K562 (cell line): ENCODE results near the gene USP7. TPM values are rescaled to one million over a fixed set of nuclear protein-coding genes. Genes with fewer than 3 reads are reported as not detected.

Experiments used
- ATAC-seq: fragments of 200-7000 bp; cut with Tn5 transposase; 3 replicates; pipeline ENCODE4 v1.9.1; 2020; ENCODE audit warnings: moderate library complexity
- BruUV-seq: library from RNA; stranded (reverse); fragments of 400-500 nt; replicated peaks from 2 replicates; lab custom pipeline; 2021; lab: Mats Ljungman, UMichigan
- CTCF ChIA-PET: fragments of 300-600 bp; formaldehyde crosslinking; extraction: SDS; loops from one replicate; lab custom pipeline; 2021; ENCODE audit warnings: low intra/inter-chr PET ratio; lab: Yijun Ruan, JAX
- POLR2A ChIA-PET: fragments of 300-600, 350-650 bp; sonication (Branson Sonifier 250); formaldehyde crosslinking; extraction: SDS; loops from one replicate; lab custom pipeline; 2021; ENCODE audit warnings: antibody characterized with exemption, inconsistent platforms; lab: Yijun Ruan, JAX
- DNase-seq, 4 experiments: peaks; one replicate each; pipeline versions ENCODE4 v3.0.0 to v3.0.0-alpha.2; 2011 to 2018; ENCODE audit warnings: low spot score in 3 of 4, mixed read lengths in 3 of 4; ENCODE audit errors: extremely low read depth in 1 of 4
- FAIRE-seq: peaks from 2 replicates; lab custom pipeline; 2011; peaks lifted over from hg19 to GRCh38; lab: Jason Lieb, UNC
- H2AFZ ChIP-seq: 2 replicates; pipeline ENCODE4 v1.6.0; 2011; ENCODE audit warnings: low read depth, low read length, control low read depth, inconsistent platforms
- H3K27ac ChIP-seq: fragments of 200-600 bp; 3 replicates; pipeline ENCODE4 v1.8.0; 2011; ENCODE audit warnings: low read depth, mild to moderate bottlenecking, control low read depth, inconsistent platforms, low read length, moderate library complexity, mixed read lengths; ENCODE audit errors: extremely low read depth
- H3K27me3 ChIP-seq, 2 experiments: fragments of 300-600 bp in 1 of 2; 2 replicates in 1 of 2; 3 replicates in 1 of 2; pipeline versions ENCODE4 v1.6.0 to v1.8.0; 2011; ENCODE audit warnings: inconsistent platforms in 2 of 2, low read length in 2 of 2, mild to moderate bottlenecking in 1 of 2, mixed read lengths in 1 of 2, moderate library complexity in 1 of 2; ENCODE audit not compliant: control insufficient read depth in 2 of 2, insufficient read depth in 2 of 2
- H3K36me3 ChIP-seq: fragments of 300-600 bp; 3 replicates; pipeline ENCODE4 v1.8.0; 2011; ENCODE audit warnings: mild to moderate bottlenecking, low read length, inconsistent platforms; ENCODE audit not compliant: control insufficient read depth, insufficient read depth
- H3K4me1 ChIP-seq, 2 experiments: fragments of 200-600 bp in 1 of 2; replicated peaks in 1 of 2; 2 replicates in 1 of 2; 3 replicates in 1 of 2; pipeline versions ENCODE4 v1.5.1 to v1.8.0; 2011; ENCODE audit warnings: inconsistent platforms in 2 of 2, low read length in 2 of 2, mild to moderate bottlenecking in 1 of 2, mixed read lengths in 1 of 2, moderate library complexity in 1 of 2; ENCODE audit not compliant: control insufficient read depth in 2 of 2, insufficient read depth in 2 of 2
- H3K4me2 ChIP-seq: 2 replicates; pipeline ENCODE4 v1.6.1; 2011; ENCODE audit warnings: low read length, control low read depth, inconsistent platforms, mixed read lengths; ENCODE audit not compliant: insufficient read depth
- H3K4me3 ChIP-seq: fragments of 200-600 bp; sonication (generic), shearing (Covaris generic); 2 replicates; pipeline ENCODE4 v1.5.1; 2016; ENCODE audit warnings: control low read depth, inconsistent platforms
- H3K79me2 ChIP-seq: fragments of 200-600 bp; 3 replicates; pipeline ENCODE4 v1.8.0; 2011; ENCODE audit warnings: low read length, inconsistent platforms; ENCODE audit not compliant: control insufficient read depth, insufficient read depth
- H3K9ac ChIP-seq, 2 experiments: 2 replicates each; pipeline versions ENCODE4 v1.6.0 to v1.6.1; 2011; ENCODE audit warnings: low read depth in 2 of 2, low read length in 2 of 2, control low read depth in 1 of 2, inconsistent platforms in 1 of 2, mild to moderate bottlenecking in 1 of 2, mixed read lengths in 1 of 2; ENCODE audit not compliant: insufficient read depth in 1 of 2
- H3K9me1 ChIP-seq: one replicate; pipeline ENCODE4 v1.6.0; 2011; ENCODE audit warnings: inconsistent platforms, mild to moderate bottlenecking, low read length, moderate library complexity; ENCODE audit not compliant: control insufficient read depth, insufficient read depth
- H3K9me3 ChIP-seq: replicated peaks from 2 replicates; pipeline ENCODE4 v1.5.1; 2011; ENCODE audit warnings: low read depth, low read length, inconsistent platforms; ENCODE audit not compliant: control insufficient read depth, insufficient read depth
- H4K20me1 ChIP-seq: replicated peaks from 2 replicates; pipeline ENCODE4 v1.6.1; 2011; ENCODE audit warnings: low read length, inconsistent platforms, mixed read lengths; ENCODE audit not compliant: control insufficient read depth, insufficient read depth
- HDAC2 ChIP-seq: fragments of 450-650 bp; IDR thresholded peaks from 2 replicates; pipeline ENCODE4 v1.6.1; 2016; ENCODE audit warnings: mild to moderate bottlenecking
- MAFG ChIP-seq: fragments of 450-650 bp; conservative IDR thresholded peaks from 2 replicates; pipeline ENCODE4 v1.6.1; 2016; ENCODE audit warnings: missing genetic modification characterization, missing compliant biosample characterization
- NFE2 ChIP-seq: IDR thresholded peaks from 2 replicates; pipeline ENCODE4 v1.6.1; 2014; ENCODE audit warnings: antibody characterized with exemption, low read depth
- POLR2A ChIP-seq: fragments of 450-650 bp; conservative IDR thresholded peaks from 2 replicates; pipeline ENCODE4 v1.6.1; 2016
- SMC3 ChIP-seq: conservative IDR thresholded peaks from 2 replicates; pipeline ENCODE4 v1.6.1; 2011; ENCODE audit warnings: low read depth, low read length, improper control_type of control experiment; ENCODE audit not compliant: insufficient read depth
- TAF1 ChIP-seq: IDR thresholded peaks from 2 replicates; pipeline ENCODE4 v1.6.1; 2011; ENCODE audit warnings: mild to moderate bottlenecking, low read length, moderate library complexity; ENCODE audit not compliant: insufficient read depth, control insufficient read depth, severe bottlenecking; ENCODE audit errors: extremely low read depth
- YY1 ChIP-seq, 3 experiments: IDR thresholded peaks; 2 replicates each; pipeline ENCODE4 v1.6.1; 2011; ENCODE audit warnings: low read length in 2 of 3, mild to moderate bottlenecking in 2 of 3, moderate library complexity in 2 of 3, borderline replicate concordance in 1 of 3, control low read depth in 1 of 3, low read depth in 1 of 3; ENCODE audit not compliant: insufficient read depth in 3 of 3, insufficient replicate concordance in 2 of 3, control insufficient read depth in 1 of 3, insufficient read length in 1 of 3; ENCODE audit errors: extremely low read depth in 1 of 3
- ZBTB7A ChIP-seq: IDR thresholded peaks from 2 replicates; pipeline ENCODE4 v1.6.1; 2011; ENCODE audit warnings: low read depth, mild to moderate bottlenecking, low read length, moderate library complexity, borderline replicate concordance; ENCODE audit not compliant: control insufficient read depth
- ZC3H11A ChIP-seq: IDR thresholded peaks from 2 replicates; pipeline ENCODE4 v1.6.1; 2012; ENCODE audit warnings: low read depth, low read length, improper control_type of control experiment
- WGBS: fragments of 100-300 bp; shearing (Covaris generic); methylation state at CpG from one replicate; pipeline ENCODE4 v1.1.6; 2016; ENCODE audit warnings: low coverage, mixed read lengths; ENCODE audit not compliant: insufficient coverage; ENCODE audit errors: missing lambda C conversion rate; 5-methylcytosine and 5-hydroxymethylcytosine counted together
- in situ Hi-C: fragments of 300-500 bp; cut with MboI; formaldehyde crosslinking; loops from 4 replicates; pipeline ENCODE4 v1.15.0; 2018; ENCODE audit warnings: inconsistent platforms, mixed read lengths
- intact Hi-C: fragments of 100-400 bp; cut with micrococcal nuclease; formaldehyde crosslinking; loops from 2 replicates; pipeline ENCODE4 v1.14.2; 2022
- polyA plus RNA-seq, 8 experiments: library from polyadenylated mRNA; depleted of rRNA in 4 of 8; stranded (reverse) in 5 of 8; unstranded in 3 of 8; fragments of >200 nt; fragmentation: Nextera tagmentation in 2 of 8; fragmentation: Illumina TruSeq in 1 of 8; extraction: Ambion mirVana in 2 of 8; extraction: Trizol in 1 of 8; gene quantifications; 2 replicates each; pipeline versions ENCODE4 v1.2.1 to v1.2.3, GENCODE V29; 2011 to 2014; ENCODE audit warnings: inconsistent platforms in 1 of 8, missing spikeins in 1 of 8
- total RNA-seq, 7 experiments: library from RNA; depleted of rRNA in 6 of 7; stranded (reverse); fragments of >200 nt in 6 of 7; fragmentation: Illumina TruSeq in 2 of 7; extraction: Trizol in 2 of 7; gene quantifications; 2 replicates each; pipeline versions ENCODE4 v1.2.1 to v1.2.3, GENCODE V29; 2011 to 2021; ENCODE audit warnings: low replicate concordance in 1 of 7
- TF ChIP-seq, protein P1 (sequence below): fragments of 450-650 bp; conservative IDR thresholded peaks from 2 replicates; pipeline ENCODE4 v1.6.1; 2016; ENCODE audit warnings: missing genetic modification characterization, low read depth, mild to moderate bottlenecking, missing compliant biosample characterization, moderate library complexity
- TF ChIP-seq, protein P2 (sequence below): fragments of 450-650 bp; IDR thresholded peaks from 2 replicates; pipeline ENCODE4 v1.6.1; 2018; ENCODE audit not compliant: partially characterized antibody

The USP7 gene
- total and polyA plus RNA-seq, 9 of the 15 experiments (the other 6 are each of a cell fraction or from before 2014, with no cell fraction given), result 17.1 to 145 (median 57.9) TPM

DNA sequence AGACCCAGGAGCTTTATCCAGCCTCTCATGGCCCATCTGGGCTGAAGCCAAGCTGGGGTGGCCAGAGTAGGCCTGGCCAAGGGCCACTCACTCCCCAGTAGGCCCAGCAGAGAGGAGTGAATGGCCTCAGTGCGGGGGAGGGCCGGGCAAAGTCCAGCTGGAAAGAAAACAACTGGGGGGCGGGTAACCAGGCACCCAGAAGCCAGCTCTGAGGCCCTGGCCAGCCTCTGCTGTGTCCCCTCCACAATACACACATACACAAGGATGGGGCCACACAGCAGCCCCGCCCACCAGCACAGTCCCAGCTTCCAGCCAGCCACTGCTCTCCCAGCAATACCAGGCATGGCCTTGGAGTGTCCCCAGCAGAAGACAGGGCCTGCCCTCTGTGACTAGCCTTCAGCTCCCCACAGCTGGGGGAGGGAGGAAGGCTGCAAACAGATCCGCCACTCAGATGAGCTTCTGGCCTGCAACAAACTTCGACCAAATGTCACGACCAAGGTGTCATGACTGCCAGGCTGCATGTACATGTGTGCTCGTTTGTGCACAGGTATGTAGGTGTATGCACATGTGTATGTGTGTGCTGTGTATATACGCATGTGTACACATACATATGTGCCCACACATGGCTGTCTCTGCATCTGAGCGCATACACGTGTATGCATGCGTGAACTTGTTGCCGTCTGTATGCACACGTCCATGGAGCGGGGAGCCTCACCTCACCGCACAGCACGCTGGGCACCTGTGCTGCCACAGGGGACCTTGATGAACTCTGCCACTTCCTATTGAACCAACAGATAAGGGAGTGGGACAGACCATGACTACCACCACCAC lies 99.9 kb downstream of the USP7 start (continued):
- TF ChIP-seq SMC3 (0 out of 2 replicates have a peak, but pooled peaks have one; percentile 19), TAF1 (no peak), YY1 (IDR thresholded peaks at IDR 0.05; ENCODE audit: borderline replicate concordance in 1 of 3, control insufficient read depth in 1 of 3, extremely low read depth in 1 of 3, insufficient read depth in 3 of 3, insufficient read length in 1 of 3, insufficient replicate concordance in 2 of 3, low read depth in 1 of 3, low read length in 2 of 3) (peak in 1 of 3 experiments; percentile 26)
- TF ChIP-seq, protein P1, sequence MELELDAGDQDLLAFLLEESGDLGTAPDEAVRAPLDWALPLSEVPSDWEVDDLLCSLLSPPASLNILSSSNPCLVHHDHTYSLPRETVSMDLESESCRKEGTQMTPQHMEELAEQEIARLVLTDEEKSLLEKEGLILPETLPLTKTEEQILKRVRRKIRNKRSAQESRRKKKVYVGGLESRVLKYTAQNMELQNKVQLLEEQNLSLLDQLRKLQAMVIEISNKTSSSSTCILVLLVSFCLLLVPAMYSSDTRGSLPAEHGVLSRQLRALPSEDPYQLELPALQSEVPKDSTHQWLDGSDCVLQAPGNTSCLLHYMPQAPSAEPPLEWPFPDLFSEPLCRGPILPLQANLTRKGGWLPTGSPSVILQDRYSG (tag), result no peak

DNA sequence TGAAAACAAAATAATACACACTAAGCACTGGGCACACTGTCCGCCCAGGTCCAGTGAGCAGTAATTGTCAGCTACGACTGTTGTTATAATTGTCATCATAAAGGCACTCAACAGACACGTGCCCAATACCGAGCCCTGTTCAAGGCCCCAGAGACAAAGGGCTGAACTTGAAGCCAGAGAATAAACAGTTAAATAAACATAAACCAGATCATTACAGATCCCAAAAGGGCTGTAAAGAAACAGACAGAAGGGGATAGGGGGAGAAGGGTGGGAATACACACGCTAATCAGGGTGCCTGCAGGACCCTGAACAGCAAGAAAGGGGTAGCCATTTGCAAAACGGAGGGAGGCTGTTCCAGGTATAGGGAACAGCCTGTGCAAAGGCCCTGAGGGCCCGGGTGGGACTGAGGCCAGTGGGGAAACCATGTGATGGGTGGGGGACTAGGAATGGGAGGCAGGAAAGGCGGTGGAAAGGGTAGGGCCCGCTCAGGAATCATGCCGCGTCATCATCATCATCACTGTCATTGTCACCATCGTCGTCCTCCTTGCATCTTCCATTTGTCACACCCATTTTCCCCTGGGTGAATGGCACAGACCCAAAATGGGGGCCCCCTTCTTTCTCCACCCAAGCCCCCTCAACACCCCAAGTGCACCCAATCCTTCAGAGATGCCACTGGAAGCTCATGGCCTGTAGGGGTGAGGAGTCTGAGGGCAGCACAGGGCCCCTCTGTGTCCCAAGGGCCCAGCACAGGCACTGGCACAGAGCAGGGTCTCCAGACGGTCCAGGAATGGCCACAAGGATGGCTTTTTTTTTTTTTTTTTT lies 101.2 kb downstream of the USP7 start:
- no peaks in the 10 kb centered on the region for H3K27me3 ChIP-seq
- no peak overlapping the region; a peak in 2 of 4 replicates for H3K9ac ChIP-seq
- H3K4me3 ChIP-seq, result no peak overlapping the region
- H3K4me1 ChIP-seq, result peaks cover 45 to 72% of the 10 kb centered on the region in 2 experiments
- no TSS peak for BruUV-seq
- peaks cover 38% of the 10 kb centered on the region; the same call in 1 of the 3 replicates for H3K36me3 ChIP-seq
- CTCF ChIA-PET, result no interaction called here
- in situ Hi-C loops, result no loop called here
- no peaks in the 10 kb centered on the region for H3K9me3 ChIP-seq
- FAIRE-seq (peak; percentile 59), ATAC-seq (no peak), DNase-seq (no peak)
- 63% methylated on average over 12 of the region's 14 CpGs for WGBS
- POLR2A ChIA-PET, result interaction anchor here (0.9 to 1.7 kb wide), 3 partner anchors 8 to 11 kb away, joined by 3 to 11 read pairs (median 9); no protein-coding TSS in a partner anchor
- intact Hi-C loops, result no loop called here
- peaks cover 51% of the 10 kb centered on the region for H4K20me1 ChIP-seq
- no peak overlapping the region for H2AFZ ChIP-seq
- H3K79me2 ChIP-seq, result peaks cover 81% of the 10 kb centered on the region
- no peak overlapping the region; the same call in 1 of the 2 replicates for H3K4me2 ChIP-seq
- H3K9me1 ChIP-seq, result peaks cover 19% of the 10 kb centered on the region
- H3K27ac ChIP-seq, result peak overlapping the region; percentile 17; the same call in 1 of the 3 replicates
- 0 out of 2 replicates have a peak, but pooled peaks have one; percentile 34 for TF ChIP-seq HDAC2
- TF ChIP-seq MAFG (tag), result peak; percentile 55
- peak in 1 of 3 experiments; percentile 29 for TF ChIP-seq YY1 (IDR thresholded peaks at IDR 0.05; ENCODE audit: borderline replicate concordance in 1 of 3, control insufficient read depth in 1 of 3, extremely low read depth in 1 of 3, insufficient read depth in 3 of 3, insufficient read length in 1 of 3, insufficient replicate concordance in 2 of 3, low read depth in 1 of 3, low read length in 2 of 3)
- TF ChIP-seq ZBTB7A, result 0 out of 2 replicates have a peak, but pooled peaks have one; percentile 9
- TF ChIP-seq ZC3H11A, result no peak
- TF ChIP-seq POLR2A, result 0 out of 2 replicates have a peak, but pooled peaks have one; percentile 36
- TF ChIP-seq NFE2, result peak; percentile 48; the same call in 1 of the 2 replicates
- TF ChIP-seq, protein P2, sequence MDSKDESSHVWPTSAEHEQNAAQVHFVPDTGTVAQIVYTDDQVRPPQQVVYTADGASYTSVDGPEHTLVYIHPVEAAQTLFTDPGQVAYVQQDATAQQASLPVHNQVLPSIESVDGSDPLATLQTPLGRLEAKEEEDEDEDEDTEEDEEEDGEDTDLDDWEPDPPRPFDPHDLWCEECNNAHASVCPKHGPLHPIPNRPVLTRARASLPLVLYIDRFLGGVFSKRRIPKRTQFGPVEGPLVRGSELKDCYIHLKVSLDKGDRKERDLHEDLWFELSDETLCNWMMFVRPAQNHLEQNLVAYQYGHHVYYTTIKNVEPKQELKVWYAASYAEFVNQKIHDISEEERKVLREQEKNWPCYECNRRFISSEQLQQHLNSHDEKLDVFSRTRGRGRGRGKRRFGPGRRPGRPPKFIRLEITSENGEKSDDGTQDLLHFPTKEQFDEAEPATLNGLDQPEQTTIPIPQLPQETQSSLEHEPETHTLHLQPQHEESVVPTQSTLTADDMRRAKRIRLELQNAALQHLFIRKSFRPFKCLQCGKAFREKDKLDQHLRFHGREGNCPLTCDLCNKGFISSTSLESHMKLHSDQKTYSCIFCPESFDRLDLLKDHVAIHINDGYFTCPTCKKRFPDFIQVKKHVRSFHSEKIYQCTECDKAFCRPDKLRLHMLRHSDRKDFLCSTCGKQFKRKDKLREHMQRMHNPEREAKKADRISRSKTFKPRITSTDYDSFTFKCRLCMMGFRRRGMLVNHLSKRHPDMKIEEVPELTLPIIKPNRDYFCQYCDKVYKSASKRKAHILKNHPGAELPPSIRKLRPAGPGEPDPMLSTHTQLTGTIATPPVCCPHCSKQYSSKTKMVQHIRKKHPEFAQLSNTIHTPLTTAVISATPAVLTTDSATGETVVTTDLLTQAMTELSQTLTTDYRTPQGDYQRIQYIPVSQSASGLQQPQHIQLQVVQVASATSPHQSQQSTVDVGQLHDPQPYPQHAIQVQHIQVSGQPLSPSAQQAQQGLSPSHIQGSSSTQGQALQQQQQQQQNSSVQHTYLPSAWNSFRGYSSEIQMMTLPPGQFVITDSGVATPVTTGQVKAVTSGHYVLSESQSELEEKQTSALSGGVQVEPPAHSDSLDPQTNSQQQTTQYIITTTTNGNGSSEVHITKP, result peak; percentile 30
